HG03025 (cell line): Measurements from ENCODE around the gene FXYD2.
"Not testable (repeated sequence)": the region's sequence is repeated elsewhere in the genome, so short reads cannot be mapped to it uniquely, and the experiment has no call there.

Experiments
- ATAC-seq: cut with Tn5 transposase; IDR thresholded peaks from one replicate; pipeline ENCODE4 v1.9.1; 2021; ENCODE audit warnings: mild to moderate bottlenecking, moderate library complexity; ENCODE audit not compliant: unreplicated experiment, low FRiP score

FXYD2 gene

GRCh38 chr11:117822074-117823033, 2.2 kb downstream of the FXYD2 start:
- no peak for ATAC-seq

GRCh38 chr11:117821431-117821830, 3.1 kb downstream of the FXYD2 start:
- no peak for ATAC-seq

GRCh38 chr11:117820516-117820915, 4.0 kb downstream of the FXYD2 start:
- ATAC-seq = no peak

GRCh38 chr11:117820071-117820470, 4.5 kb downstream of the FXYD2 start:
- ATAC-seq = no peak

GRCh38 chr11:117819096-117820040, 5.2 kb downstream of the FXYD2 start:
- ATAC-seq = no peak

- ATAC-seq = no peak
These were observed 6.3 kb downstream of the FXYD2 start for GRCh38 chr11:117818041-117818873.

DNA sequence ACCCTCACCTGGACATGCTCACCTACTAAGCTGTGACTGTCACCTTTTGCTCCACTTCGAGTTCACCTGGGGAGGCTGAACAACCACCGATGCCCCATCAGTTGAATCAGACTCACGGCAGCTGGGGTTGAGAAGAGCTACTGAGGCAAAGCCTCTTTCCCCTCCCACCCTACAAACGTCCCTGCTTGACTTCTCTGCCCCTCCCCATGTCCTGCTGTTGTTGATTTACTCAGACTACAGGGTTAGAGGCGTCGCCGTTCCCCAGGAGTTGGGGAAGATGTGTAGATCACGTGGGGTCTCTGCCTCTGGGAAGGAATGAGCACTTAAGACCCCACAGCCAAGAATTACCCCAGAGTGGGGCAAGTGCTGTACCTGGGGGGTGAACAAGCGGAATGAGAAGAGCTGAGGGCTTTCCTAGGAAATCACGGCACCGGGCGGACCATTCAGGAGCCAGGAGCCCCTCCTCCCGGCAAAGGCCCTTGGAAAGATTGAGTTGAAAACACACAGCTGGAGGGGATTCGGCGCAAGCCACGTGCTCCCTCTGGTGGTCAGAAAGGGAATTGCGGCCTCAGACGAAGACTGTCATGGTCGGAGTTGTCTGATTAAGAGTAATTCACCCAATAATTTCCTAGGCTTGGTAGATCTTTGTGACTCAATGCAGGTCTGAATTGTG, 7.0 kb downstream of the FXYD2 start:
- ATAC-seq = no peak

DNA sequence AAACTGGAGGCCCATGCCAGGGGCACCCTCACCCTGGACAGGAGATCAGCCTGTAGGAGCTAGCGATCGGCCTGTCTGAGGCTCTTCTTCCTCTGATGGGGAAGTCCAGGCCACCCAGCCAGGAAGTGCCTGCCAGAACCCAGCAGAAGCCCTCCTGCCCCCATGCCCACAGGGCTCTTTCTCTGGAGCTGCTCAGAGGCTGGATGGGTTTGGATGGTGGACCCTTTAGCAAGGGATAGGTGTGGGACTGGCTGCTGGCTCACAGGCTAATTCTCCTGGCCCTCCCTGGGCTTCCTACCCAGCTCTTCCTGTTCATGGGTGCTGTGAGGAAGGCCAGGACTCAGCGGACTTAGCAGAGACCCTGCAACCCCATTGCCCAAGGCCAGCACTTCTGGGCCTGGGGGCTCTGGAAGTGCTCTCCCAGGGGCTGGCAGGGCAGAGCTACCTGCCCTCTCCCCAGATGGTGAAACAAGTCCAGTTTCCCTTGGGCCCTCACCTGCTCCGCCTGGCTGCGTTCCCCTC, 7.6 kb downstream of the FXYD2 start:
- no peak for ATAC-seq

GRCh38 chr11:117816151-117816741, 8.3 kb downstream of the FXYD2 start:
- no peak for ATAC-seq

GRCh38 chr11:117815262-117815803, 9.2 kb downstream of the FXYD2 start:
- ATAC-seq = peak; percentile 56

- peak; percentile 24 for ATAC-seq
These were observed 9.7 kb downstream of the FXYD2 start for GRCh38 chr11:117814766-117815261.

DNA sequence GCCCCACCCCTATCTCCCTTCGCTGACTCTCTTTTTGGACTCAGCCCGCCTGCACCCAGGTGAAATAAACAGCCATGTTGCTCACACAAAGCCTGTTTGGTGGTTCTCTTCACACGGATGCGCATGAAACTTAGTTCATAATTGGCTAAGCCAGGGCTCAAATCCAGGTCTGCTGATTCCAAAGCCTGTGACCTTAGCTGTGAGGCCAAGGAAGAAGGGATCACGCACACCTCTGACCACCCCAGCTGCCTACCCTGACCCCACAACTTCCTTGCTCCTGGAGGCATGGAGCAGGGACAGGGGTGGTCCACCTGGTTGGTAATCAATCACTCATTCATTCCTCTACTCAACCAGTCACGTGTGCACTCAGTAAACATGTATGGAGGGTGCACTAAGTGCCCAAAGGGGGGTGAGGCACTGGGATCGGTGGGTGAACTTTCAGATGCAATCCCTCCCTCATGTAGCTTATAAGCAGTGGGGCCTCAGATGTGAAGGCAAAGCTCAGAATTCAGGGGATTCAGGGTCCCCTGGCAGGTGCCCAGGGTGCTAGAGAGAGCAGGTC, 10.3 kb downstream of the FXYD2 start:
- no peak for ATAC-seq

GRCh38 chr11:117810056-117810451, 14.5 kb downstream of the FXYD2 start:
- not testable (repeated sequence) for ATAC-seq

GRCh38 chr11:117809236-117810055, 15.1 kb downstream of the FXYD2 start:
- no peak for ATAC-seq

- ATAC-seq = no peak
These were observed 15.8 kb downstream of the FXYD2 start for GRCh38 chr11:117808784-117809183.

DNA sequence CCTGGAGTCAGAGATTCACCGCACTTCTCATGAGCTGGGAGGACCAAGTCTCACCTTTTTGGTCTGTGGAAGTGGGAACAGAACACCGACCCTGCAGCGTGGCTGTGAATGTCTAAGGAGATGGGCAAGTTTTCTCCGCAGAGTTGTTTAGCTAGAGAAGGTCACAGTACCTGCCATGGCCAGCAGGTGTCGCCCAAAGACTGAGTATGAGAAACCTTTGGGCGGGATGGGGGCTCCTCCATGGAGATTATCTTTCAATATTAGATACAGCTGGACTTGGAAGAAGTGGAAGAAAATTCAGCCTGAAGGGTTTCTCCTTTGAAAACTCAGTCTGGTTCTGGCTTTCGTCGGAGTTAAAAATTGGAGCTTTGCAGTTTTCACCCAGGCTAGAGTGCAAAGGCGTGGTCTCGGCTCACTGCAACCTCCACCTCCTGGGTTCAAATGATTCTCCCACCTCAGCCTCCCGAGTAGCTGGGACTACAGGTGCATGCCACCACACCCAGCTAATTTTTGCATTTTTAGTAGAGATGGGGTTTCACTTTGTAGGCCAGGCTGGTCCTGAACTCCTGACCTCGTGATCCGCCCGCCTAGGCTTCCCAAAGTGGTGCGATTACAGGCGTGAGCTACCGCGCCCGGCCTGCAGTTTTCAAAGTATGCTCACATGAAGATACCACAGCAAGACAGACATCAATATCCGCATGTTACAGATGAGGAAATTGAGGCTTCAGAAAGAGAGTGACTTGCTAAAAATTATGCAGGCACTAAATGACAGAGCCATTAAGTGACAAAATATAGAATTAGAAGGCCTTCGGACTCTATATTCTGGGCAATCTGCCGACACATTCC, 16.8 kb downstream of the FXYD2 start:
- no peak for ATAC-seq

- ATAC-seq = no peak
These were observed 17.7 kb downstream of the FXYD2 start for GRCh38 chr11:117806846-117807245.
